SK-N-SH treated with all-trans-retinoic acid at 6 μM for 48 hours (cell line): Measurements from ENCODE around the gene C20orf144.

Experiments
- RARB ChIP-seq: fragments of 250-450 bp; sonication (Bioruptor Pico); IDR thresholded peaks from 2 replicates; pipeline ENCODE4 v1.8.0; 2021; ENCODE audit warnings: mild to moderate bottlenecking, moderate library complexity
- SNAI2 ChIP-seq: fragments of 250-450 bp; sonication (Bioruptor Pico); IDR thresholded peaks from 2 replicates; pipeline ENCODE4 v1.5.0; 2020; ENCODE audit warnings: mild to moderate bottlenecking, moderate library complexity
- TCF4 ChIP-seq: fragments of 250-450 bp; sonication (Bioruptor Pico); IDR thresholded peaks from 2 replicates; pipeline ENCODE4 v1.8.0; 2021; ENCODE audit warnings: mild to moderate bottlenecking, moderate library complexity, borderline replicate concordance
- ZC3H10 ChIP-seq: fragments of 250-450 bp; sonication (Bioruptor Pico); IDR thresholded peaks from 2 replicates; pipeline ENCODE4 v1.5.1; 2021; ENCODE audit warnings: mild to moderate bottlenecking, moderate library complexity
- ZFP30 ChIP-seq: fragments of 450-650 bp; formaldehyde crosslinking; IDR thresholded peaks from 2 replicates; pipeline ENCODE4 v1.5.0; 2022; ENCODE audit warnings: mild to moderate bottlenecking, moderate library complexity
- ZNF70 ChIP-seq: fragments of 450-650 bp; formaldehyde crosslinking; IDR thresholded peaks from 2 replicates; pipeline ENCODE4 v1.5.0; 2020; ENCODE audit warnings: mild to moderate bottlenecking, moderate library complexity
- TF ChIP-seq, protein P1 (sequence below): fragments of 250-450 bp; sonication (Bioruptor Pico); IDR thresholded peaks from 2 replicates; pipeline ENCODE4 v1.8.0; 2020; ENCODE audit warnings: mild to moderate bottlenecking, moderate library complexity, borderline replicate concordance
- TF ChIP-seq, protein P2 (sequence below): fragments of 250-450 bp; sonication (Bioruptor Pico); IDR thresholded peaks from 2 replicates; pipeline ENCODE4 v1.5.1; 2021; ENCODE audit warnings: mild to moderate bottlenecking, moderate library complexity
- TF ChIP-seq, protein P3 (sequence below): fragments of 250-450 bp; sonication (Bioruptor Pico); IDR thresholded peaks from 2 replicates; pipeline ENCODE4 v1.5.1; 2020; ENCODE audit warnings: low read depth, mild to moderate bottlenecking, moderate library complexity

DNA sequence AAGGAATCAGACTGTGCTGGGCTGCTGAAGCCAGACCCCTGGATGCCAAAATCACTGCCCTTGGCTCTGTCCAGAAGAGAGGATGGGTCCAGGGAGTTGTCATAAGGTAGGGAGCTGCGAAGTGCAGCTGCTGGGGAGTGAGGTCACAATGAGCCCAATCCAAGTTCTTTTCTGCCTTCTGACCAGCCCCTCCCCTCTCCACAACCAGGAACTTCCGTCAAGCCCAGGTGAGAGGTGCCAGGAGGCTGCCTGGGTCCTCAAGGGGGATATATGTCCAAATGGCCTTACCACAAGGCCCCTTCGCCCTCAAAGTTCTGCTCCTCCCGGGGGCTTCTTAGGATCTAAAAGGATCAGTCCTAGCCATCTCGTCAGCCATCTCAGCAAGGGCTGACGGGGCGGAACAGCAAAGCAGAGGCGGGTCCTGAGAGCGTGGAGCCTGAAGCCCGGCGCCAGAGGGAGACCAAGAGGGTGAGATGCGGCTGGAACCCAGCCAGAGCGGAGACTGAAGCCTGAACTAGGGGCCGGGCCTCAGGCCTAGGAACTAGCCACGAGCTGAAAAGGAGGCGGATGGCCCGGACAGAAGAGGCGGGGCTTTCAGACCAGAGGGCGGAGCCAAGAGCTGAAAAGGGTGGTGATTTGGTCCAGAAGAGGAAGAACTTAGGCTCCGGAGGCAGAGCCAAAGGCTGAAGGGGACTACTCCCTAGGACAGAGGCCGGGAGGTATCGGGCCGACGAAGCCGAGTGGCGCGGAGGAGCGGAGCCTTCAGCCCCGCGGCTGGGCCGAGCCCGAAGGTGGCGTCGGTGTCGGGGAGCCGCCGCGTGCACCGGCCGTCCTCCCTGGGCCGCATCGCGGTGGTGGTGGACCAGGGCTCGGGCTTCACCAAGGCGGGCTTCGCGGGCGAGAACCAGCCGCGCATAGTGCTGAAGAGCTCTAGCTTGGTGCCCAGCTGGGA is 4.4 kb downstream of the C20orf144 start, which contains the start of gene ACTL10:
- TF ChIP-seq ZFP30 (CRISPR knock-in tag), result no peak
- TF ChIP-seq TCF4 (CRISPR knock-in tag), result no peak
- TF ChIP-seq, protein P1, sequence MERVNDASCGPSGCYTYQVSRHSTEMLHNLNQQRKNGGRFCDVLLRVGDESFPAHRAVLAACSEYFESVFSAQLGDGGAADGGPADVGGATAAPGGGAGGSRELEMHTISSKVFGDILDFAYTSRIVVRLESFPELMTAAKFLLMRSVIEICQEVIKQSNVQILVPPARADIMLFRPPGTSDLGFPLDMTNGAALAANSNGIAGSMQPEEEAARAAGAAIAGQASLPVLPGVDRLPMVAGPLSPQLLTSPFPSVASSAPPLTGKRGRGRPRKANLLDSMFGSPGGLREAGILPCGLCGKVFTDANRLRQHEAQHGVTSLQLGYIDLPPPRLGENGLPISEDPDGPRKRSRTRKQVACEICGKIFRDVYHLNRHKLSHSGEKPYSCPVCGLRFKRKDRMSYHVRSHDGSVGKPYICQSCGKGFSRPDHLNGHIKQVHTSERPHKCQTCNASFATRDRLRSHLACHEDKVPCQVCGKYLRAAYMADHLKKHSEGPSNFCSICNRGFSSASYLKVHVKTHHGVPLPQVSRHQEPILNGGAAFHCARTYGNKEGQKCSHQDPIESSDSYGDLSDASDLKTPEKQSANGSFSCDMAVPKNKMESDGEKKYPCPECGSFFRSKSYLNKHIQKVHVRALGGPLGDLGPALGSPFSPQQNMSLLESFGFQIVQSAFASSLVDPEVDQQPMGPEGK (CRISPR knock-in tag), result no peak
- TF ChIP-seq RARB (CRISPR knock-in tag), result no peak
- TF ChIP-seq, protein P2, sequence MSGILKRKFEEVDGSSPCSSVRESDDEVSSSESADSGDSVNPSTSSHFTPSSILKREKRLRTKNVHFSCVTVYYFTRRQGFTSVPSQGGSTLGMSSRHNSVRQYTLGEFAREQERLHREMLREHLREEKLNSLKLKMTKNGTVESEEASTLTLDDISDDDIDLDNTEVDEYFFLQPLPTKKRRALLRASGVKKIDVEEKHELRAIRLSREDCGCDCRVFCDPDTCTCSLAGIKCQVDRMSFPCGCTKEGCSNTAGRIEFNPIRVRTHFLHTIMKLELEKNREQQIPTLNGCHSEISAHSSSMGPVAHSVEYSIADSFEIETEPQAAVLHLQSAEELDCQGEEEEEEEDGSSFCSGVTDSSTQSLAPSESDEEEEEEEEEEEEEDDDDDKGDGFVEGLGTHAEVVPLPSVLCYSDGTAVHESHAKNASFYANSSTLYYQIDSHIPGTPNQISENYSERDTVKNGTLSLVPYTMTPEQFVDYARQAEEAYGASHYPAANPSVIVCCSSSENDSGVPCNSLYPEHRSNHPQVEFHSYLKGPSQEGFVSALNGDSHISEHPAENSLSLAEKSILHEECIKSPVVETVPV (CRISPR knock-in tag), result no peak
- TF ChIP-seq, protein P3, sequence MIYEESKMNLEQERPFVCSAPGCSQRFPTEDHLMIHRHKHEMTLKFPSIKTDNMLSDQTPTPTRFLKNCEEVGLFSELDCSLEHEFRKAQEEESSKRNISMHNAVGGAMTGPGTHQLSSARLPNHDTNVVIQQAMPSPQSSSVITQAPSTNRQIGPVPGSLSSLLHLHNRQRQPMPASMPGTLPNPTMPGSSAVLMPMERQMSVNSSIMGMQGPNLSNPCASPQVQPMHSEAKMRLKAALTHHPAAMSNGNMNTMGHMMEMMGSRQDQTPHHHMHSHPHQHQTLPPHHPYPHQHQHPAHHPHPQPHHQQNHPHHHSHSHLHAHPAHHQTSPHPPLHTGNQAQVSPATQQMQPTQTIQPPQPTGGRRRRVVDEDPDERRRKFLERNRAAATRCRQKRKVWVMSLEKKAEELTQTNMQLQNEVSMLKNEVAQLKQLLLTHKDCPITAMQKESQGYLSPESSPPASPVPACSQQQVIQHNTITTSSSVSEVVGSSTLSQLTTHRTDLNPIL (CRISPR knock-in tag), result no peak
- TF ChIP-seq ZNF70 (CRISPR knock-in tag), result no peak
- TF ChIP-seq ZC3H10, result no peak
- no peak for TF ChIP-seq SNAI2
